Stimulated activated naive CD8-positive, alpha-beta T cell treated with anti-CD3 and anti-CD28 coated beads, Interleukin-15, amount 100 ng/mL, for 72 hours (primary cell): ENCODE data around the gene SPATA13.

Source experiments
- ATAC-seq: fragments of 150-1000 bp; cut with Tn5 transposase; 2 replicates; pipeline ENCODE4 v1.10.0; 2021; ENCODE audit warnings: mild to moderate bottlenecking, moderate library complexity
- DNase-seq, 2 donors: peaks; one replicate each; pipeline ENCODE4 v3.0.0; 2021 to 2022
- H3K27ac Mint-ChIP-seq, 2 donors: one replicate each; pipeline ENCODE4 v1.8.0; 2022; ENCODE audit warnings: mild to moderate bottlenecking in 2 of 2, mixed read lengths in 2 of 2, moderate library complexity in 2 of 2
- H3K27me3 Mint-ChIP-seq: one replicate; pipeline ENCODE4 v1.8.0; 2022; ENCODE audit warnings: mixed read lengths
- H3K4me1 Mint-ChIP-seq: one replicate; pipeline ENCODE4 v1.8.0; 2022; ENCODE audit warnings: mild to moderate bottlenecking, mixed read lengths
- H3K4me3 Mint-ChIP-seq, 2 donors: one replicate each; pipeline ENCODE4 v1.8.0; 2022; ENCODE audit warnings: mild to moderate bottlenecking in 2 of 2, mixed read lengths in 2 of 2, moderate library complexity in 1 of 2
- H3K9me3 Mint-ChIP-seq, 2 donors: one replicate each; pipeline ENCODE4 v1.8.0; 2022; ENCODE audit warnings: mixed read lengths in 2 of 2

SPATA13 gene

DNA sequence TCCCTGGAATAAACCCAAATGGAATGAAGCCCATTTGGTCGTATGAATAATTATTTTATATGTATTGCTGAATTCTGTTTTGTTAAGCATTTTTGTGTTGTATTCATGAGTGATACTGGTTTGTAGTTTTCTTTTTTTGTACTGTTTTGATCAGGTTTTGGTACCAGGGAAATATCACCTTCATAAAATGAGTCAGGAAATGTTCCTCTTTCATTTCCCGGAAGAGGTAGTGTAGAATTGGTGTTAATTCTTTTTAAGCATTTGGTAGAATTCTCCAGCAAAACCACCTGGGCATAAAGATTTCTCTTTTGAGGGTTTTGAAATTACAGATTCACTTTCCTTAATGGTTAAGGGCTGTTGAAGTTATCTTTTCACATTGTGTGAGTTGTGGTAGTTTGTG, 13.3 kb downstream of the SPATA13 start:
- ATAC-seq (peak; percentile 57), DNase-seq (no peak)
- Mint-ChIP-seq H3K27me3 (no peaks in the 10 kb centered on the region), H3K4me3 (peak overlapping the region; percentile 8 to 59), H3K27ac (peak overlapping the region; percentile 57 to 78), H3K9me3 (no peaks in the 10 kb centered on the region), H3K4me1 (peaks cover 88% of the 10 kb centered on the region)

GRCh38 chr13:24175847-24176246, 15.3 kb downstream of the SPATA13 start:
- H3K27ac Mint-ChIP-seq = peak overlapping the region; percentile 34 to 72
- peaks cover 83% of the 10 kb centered on the region for H3K4me1 Mint-ChIP-seq

GRCh38 chr13:24176351-24177101, 16.0 kb downstream of the SPATA13 start:
- Mint-ChIP-seq H3K27me3 (no peaks in the 10 kb centered on the region), H3K4me1 (peaks cover 77% of the 10 kb centered on the region), H3K4me3 (no peak overlapping the region), H3K9me3 (peaks cover 0 to 6% of the 10 kb centered on the region in 2 donors), H3K27ac (no peak overlapping the region)
- ATAC-seq (no peak), DNase-seq (no peak)

More at GRCh38 chr13:24175847-24176246, 15.3 kb downstream of the SPATA13 start:
- no peak for ATAC-seq
- Mint-ChIP-seq H3K4me3 (no peak overlapping the region), H3K9me3 (peaks cover 0 to 6% of the 10 kb centered on the region in 2 donors), H3K27me3 (no peaks in the 10 kb centered on the region)
- DNase-seq = no peak

GRCh38 chr13:24178847-24179485, 18.4 kb downstream of the SPATA13 start:
- DNase-seq = peak; percentile 9 to 30
- H3K4me3 Mint-ChIP-seq = peak overlapping the region; percentile 3 to 49
- no peaks in the 10 kb centered on the region for H3K27me3 Mint-ChIP-seq
- peak; percentile 99 for ATAC-seq
- H3K4me1 Mint-ChIP-seq = peaks cover 72% of the 10 kb centered on the region
- peak overlapping the region in 1 of 2 donors; percentile 40 for H3K27ac Mint-ChIP-seq
- H3K9me3 Mint-ChIP-seq = peaks cover 7 to 11% of the 10 kb centered on the region in 2 donors

GRCh38 chr13:24179486-24179850, 18.9 kb downstream of the SPATA13 start:
- Mint-ChIP-seq H3K4me1 (peaks cover 70% of the 10 kb centered on the region), H3K4me3 (peak overlapping the region in 1 of 2 donors; percentile 49), H3K27me3 (no peaks in the 10 kb centered on the region), H3K27ac (peak overlapping the region in 1 of 2 donors; percentile 0), H3K9me3 (peaks cover 7 to 11% of the 10 kb centered on the region in 2 donors)
- DNase-seq = no peak
- ATAC-seq = no peak

DNA sequence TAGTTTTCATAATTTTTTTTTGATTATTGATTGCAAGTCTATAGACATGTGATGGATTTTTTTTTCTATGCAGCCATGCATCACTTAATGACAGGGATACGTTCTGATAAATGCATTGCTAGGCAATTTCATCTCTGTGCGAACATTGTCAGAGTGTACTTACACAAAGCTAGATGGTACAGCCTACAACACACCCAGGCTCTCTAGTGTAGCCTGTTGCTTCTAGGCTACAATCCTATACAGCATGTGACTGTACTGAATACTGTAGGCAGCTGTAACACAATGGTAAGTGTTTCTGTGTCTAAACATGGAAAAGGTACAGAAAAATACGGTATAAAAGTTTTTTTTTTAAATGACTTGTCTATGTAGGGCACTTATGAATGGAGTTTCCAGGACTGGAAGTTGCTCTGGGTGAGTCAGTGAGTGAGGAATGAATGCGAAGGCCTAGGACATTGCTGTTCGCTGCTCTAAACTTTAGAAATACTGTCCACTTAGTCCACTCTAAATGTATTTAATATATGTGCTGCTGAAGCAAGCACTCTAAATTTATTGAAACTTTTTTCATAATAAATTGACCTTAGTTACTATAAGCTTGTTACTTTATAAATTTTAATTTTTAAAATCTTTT, 20.3 kb downstream of the SPATA13 start:
- H3K9me3 Mint-ChIP-seq = peaks cover 7 to 11% of the 10 kb centered on the region in 2 donors
- peaks cover 62% of the 10 kb centered on the region for H3K4me1 Mint-ChIP-seq
- no peak for DNase-seq
- H3K27me3 Mint-ChIP-seq = no peaks in the 10 kb centered on the region
- no peak overlapping the region for H3K27ac Mint-ChIP-seq
- no peak for ATAC-seq
- H3K4me3 Mint-ChIP-seq = no peak overlapping the region

GRCh38 chr13:24181991-24182702, 21.6 kb downstream of the SPATA13 start:
- no peak for ATAC-seq
- Mint-ChIP-seq H3K27ac (peak overlapping the region in 1 of 2 donors; percentile 80), H3K4me3 (peak overlapping the region; percentile 38 to 46), H3K9me3 (peaks cover 7 to 11% of the 10 kb centered on the region in 2 donors), H3K4me1 (peaks cover 65% of the 10 kb centered on the region), H3K27me3 (no peaks in the 10 kb centered on the region)
- DNase-seq = no peak

DNA sequence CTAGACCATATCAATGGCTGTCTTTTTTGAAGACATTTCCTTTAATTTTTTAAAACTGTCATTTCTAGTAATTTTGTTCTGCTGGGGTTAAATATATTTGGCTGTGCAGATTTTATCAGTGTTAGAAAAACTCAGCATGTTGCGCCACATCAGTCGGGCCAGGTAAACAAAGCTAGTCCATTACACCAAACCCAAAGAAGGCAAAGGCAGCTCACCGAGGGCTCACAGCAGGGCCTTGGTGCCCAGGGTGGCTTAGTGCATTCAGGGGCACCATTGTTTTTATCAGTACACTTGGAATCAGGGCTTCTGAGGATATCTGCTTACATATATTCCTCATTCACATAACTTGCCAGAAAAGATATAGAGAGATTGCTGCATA, 22.2 kb downstream of the SPATA13 start:
- Mint-ChIP-seq H3K9me3 (peaks cover 7 to 11% of the 10 kb centered on the region in 2 donors), H3K4me1 (peaks cover 69% of the 10 kb centered on the region), H3K4me3 (no peak overlapping the region), H3K27me3 (no peaks in the 10 kb centered on the region), H3K27ac (no peak overlapping the region)
- DNase-seq (no peak), ATAC-seq (no peak)

- Mint-ChIP-seq H3K27ac (no peak overlapping the region), H3K4me1 (peaks cover 69% of the 10 kb centered on the region), H3K9me3 (peaks cover 7 to 11% of the 10 kb centered on the region in 2 donors), H3K4me3 (no peak overlapping the region), H3K27me3 (no peaks in the 10 kb centered on the region)
- DNase-seq (no peak), ATAC-seq (no peak)
Observed at GRCh38 chr13:24183741-24184182, 23.2 kb downstream of the SPATA13 start.

- no peaks in the 10 kb centered on the region for H3K27me3 Mint-ChIP-seq
- no peak overlapping the region for H3K4me3 Mint-ChIP-seq
- DNase-seq (no peak), ATAC-seq (no peak)
- H3K9me3 Mint-ChIP-seq = peaks cover 7 to 11% of the 10 kb centered on the region in 2 donors
- H3K27ac Mint-ChIP-seq = no peak overlapping the region
- peaks cover 63% of the 10 kb centered on the region for H3K4me1 Mint-ChIP-seq
Observed at GRCh38 chr13:24184265-24184841, 23.8 kb downstream of the SPATA13 start.

DNA sequence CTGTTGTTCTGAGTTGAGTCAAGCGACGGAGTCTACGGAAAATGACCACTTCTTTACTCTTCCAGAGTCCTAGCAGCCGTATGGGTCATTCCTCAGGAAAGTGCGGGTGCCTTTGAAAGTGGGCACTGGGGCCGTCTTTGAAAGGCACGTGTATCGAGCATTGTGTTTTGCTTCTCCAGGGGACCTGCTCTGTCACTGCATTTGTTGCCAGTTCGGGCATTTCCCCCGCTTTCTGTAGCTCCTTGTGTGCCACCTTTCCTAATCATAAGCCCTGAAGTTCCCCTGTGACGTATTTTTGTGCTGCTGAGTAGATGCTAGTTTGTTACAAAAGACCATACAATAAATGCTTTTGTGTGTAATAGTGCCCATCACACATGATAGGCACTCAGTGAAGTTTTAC, 24.4 kb downstream of the SPATA13 start:
- Mint-ChIP-seq H3K27me3 (no peaks in the 10 kb centered on the region), H3K4me1 (peaks cover 57% of the 10 kb centered on the region), H3K9me3 (peaks cover 7% of the 10 kb centered on the region in 2 donors), H3K4me3 (no peak overlapping the region), H3K27ac (no peak overlapping the region)
- DNase-seq = no peak
- no peak for ATAC-seq

DNA sequence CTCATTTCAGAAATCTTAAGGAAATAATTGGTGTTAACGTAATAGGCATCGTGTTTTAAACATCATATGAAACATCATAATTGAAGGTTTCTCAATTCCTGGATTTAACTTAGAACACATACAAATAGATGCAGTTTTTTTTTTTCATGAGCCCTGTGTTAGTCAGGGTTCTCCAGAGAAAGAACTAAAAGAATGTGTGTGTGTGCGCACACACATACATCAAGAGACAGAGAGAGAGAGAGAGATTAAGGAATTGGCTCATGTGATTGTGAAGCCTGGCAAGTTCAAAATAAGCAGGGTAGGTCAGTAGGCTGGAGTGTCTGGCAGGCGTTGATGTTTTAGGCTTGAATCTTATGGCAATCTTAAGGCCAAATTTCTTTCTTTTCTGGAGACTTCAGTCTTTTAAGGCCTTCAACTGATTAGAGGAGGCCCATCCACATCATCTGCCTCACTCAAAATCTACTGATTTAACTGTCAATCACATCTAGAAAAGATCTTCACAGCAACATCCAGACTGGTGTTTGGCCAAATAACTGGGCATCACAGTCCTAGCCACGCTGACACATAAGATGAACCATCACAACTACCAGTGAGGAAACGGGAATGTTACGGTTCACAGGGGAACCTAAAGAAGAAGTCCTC, 25.2 kb downstream of the SPATA13 start:
- DNase-seq (no peak), ATAC-seq (no peak)
- Mint-ChIP-seq H3K27ac (peak overlapping the region in 1 of 2 donors; percentile 5), H3K4me3 (peak overlapping the region in 1 of 2 donors; percentile 20), H3K27me3 (no peaks in the 10 kb centered on the region), H3K4me1 (peaks cover 55% of the 10 kb centered on the region), H3K9me3 (peaks cover 5 to 7% of the 10 kb centered on the region in 2 donors)

DNA sequence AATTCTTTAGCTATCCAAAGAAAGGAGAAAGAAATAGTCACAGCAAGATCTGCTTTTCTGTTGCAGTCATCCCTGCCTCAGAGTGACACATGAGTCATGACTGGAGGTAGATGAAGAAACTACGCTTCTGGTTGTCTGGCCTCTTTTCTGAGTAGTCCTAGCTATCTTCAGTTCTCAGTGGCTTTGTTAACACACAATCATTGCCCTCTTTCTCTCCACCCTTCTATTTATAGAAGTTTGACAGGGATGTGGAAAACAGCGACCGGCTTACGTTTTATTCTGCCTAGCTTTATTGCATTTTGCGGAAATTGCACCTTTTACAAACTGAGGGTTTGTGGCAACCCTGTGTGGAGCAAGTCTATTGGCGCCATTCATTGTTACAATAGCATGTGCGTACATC, 26.7 kb downstream of the SPATA13 start:
- peak; percentile 98 for ATAC-seq
- Mint-ChIP-seq H3K27ac (no peak overlapping the region), H3K9me3 (peaks cover 3 to 4% of the 10 kb centered on the region in 2 donors)

DNA sequence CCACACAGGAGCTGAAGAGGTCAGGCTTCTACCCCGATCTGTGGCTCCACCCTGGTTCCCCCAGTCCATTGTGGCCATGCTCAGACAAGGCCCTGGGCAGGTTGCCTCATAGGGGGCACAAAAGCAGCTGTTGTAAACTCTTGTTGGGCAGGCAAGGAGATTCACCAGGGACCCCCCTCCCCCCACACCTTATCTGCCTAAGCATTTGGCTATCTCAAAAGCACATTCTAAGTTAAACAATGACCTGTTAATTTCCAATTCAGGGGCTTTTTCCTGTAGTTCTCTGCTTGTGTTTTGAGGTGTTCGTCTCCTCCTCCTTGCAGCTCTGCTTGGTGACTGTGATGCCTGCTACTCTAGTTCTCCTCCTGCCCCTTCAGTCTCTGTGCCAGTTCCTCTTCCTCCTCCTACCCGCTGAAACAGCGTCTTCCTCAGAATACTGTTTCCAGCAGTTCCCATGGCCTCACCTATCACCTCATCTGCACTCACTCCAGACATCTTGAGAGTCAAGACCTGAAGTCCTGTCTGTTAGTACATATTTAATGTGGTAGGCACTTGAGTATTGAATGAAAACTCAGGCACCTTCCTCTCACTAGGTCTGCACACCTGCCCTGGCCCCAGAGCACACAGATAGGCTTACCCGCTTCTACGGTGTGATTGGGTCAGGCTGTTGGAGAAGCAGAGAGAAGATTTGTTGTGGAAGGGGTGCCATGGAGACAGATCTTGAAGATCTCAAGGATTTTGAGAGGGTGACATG, 31.7 kb downstream of the SPATA13 start:
- Mint-ChIP-seq H3K4me1 (peaks cover 34% of the 10 kb centered on the region), H3K4me3 (no peak overlapping the region), H3K9me3 (no peaks in the 10 kb centered on the region), H3K27me3 (no peaks in the 10 kb centered on the region), H3K27ac (no peak overlapping the region)
- ATAC-seq (no peak), DNase-seq (no peak)

More for the DNA sequence above, 26.7 kb downstream of the SPATA13 start:
- peak; percentile 14 to 51 for DNase-seq
- Mint-ChIP-seq H3K4me3 (peak overlapping the region; percentile 7 to 41), H3K4me1 (peaks cover 54% of the 10 kb centered on the region), H3K27me3 (no peaks in the 10 kb centered on the region)
